B cell (primary cell): Measurements from ENCODE around the gene OPHN1.

Experiments
- CTCF ChIP-seq: fragments of 200-600 bp; IDR thresholded peaks from one replicate; pipeline ENCODE4 v1.8.0; 2022; ENCODE audit warnings: antibody characterized with exemption, mild to moderate bottlenecking
- EZH2 ChIP-seq: IDR thresholded peaks from 2 replicates; pipeline ENCODE4 v1.6.1; 2012; ENCODE audit warnings: borderline replicate concordance, low read depth, mild to moderate bottlenecking, moderate library complexity, low read length; ENCODE audit not compliant: insufficient read depth, poor library complexity, severe bottlenecking

DNA sequence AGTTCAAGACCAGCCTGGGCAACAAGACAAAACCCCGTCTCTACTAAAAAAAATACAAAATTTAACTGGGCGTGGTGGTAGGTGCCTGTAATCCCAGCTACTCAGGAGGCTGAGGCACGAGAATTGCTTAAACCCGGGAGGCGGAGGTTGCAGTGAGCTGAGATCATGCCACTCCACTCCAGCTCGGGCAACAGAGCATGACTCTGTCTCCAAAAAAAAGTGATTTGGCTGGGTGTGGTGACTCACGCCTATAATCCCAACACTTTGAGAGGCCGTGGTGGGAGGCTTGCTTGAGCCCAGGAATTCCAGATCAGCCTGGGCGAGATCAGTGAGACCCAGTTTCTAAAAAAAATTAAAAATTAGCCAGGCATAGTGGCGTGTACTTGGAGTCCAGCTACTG, 4.1 kb downstream of the OPHN1 start:
- TF ChIP-seq CTCF, result no peak
- TF ChIP-seq EZH2, result no peak
